HG03354 (cell line): ENCODE results near the gene ABHD16A.

Experiments used
- ATAC-seq: cut with Tn5 transposase; IDR thresholded peaks from one replicate; pipeline ENCODE4 v1.9.1; 2021; ENCODE audit warnings: mild to moderate bottlenecking; ENCODE audit not compliant: unreplicated experiment, poor library complexity, severe bottlenecking

Gene ABHD16A

GRCh38 chr6:31651602-31652191, 51.4 kb downstream of the ABHD16A start:
- ATAC-seq: peak; percentile 28

GRCh38 chr6:31645325-31645724, 57.8 kb downstream of the ABHD16A start:
- no peak for ATAC-seq

GRCh38 chr6:31643818-31644454, 59.2 kb downstream of the ABHD16A start:
- ATAC-seq: no peak

- ATAC-seq: no peak
Observed at GRCh38 chr6:31642798-31643570, 60.1 kb downstream of the ABHD16A start.

- ATAC-seq: no peak
Observed at GRCh38 chr6:31641370-31641769, 61.8 kb downstream of the ABHD16A start.

- no peak for ATAC-seq
Observed at GRCh38 chr6:31640612-31641011, 62.5 kb downstream of the ABHD16A start.

- no peak for ATAC-seq
Observed at GRCh38 chr6:31639449-31639861, 63.7 kb downstream of the ABHD16A start.

GRCh38 chr6:31639043-31639442, 64.1 kb downstream of the ABHD16A start:
- no peak for ATAC-seq
